HG03457 (cell line): ENCODE data around the gene STAT4.

Experiments
- ATAC-seq: cut with Tn5 transposase; IDR thresholded peaks from one replicate; pipeline ENCODE4 v1.9.1; 2021; ENCODE audit warnings: moderate number of reproducible peaks; ENCODE audit not compliant: unreplicated experiment

STAT4 gene, protein sequence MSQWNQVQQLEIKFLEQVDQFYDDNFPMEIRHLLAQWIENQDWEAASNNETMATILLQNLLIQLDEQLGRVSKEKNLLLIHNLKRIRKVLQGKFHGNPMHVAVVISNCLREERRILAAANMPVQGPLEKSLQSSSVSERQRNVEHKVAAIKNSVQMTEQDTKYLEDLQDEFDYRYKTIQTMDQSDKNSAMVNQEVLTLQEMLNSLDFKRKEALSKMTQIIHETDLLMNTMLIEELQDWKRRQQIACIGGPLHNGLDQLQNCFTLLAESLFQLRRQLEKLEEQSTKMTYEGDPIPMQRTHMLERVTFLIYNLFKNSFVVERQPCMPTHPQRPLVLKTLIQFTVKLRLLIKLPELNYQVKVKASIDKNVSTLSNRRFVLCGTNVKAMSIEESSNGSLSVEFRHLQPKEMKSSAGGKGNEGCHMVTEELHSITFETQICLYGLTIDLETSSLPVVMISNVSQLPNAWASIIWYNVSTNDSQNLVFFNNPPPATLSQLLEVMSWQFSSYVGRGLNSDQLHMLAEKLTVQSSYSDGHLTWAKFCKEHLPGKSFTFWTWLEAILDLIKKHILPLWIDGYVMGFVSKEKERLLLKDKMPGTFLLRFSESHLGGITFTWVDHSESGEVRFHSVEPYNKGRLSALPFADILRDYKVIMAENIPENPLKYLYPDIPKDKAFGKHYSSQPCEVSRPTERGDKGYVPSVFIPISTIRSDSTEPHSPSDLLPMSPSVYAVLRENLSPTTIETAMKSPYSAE

DNA sequence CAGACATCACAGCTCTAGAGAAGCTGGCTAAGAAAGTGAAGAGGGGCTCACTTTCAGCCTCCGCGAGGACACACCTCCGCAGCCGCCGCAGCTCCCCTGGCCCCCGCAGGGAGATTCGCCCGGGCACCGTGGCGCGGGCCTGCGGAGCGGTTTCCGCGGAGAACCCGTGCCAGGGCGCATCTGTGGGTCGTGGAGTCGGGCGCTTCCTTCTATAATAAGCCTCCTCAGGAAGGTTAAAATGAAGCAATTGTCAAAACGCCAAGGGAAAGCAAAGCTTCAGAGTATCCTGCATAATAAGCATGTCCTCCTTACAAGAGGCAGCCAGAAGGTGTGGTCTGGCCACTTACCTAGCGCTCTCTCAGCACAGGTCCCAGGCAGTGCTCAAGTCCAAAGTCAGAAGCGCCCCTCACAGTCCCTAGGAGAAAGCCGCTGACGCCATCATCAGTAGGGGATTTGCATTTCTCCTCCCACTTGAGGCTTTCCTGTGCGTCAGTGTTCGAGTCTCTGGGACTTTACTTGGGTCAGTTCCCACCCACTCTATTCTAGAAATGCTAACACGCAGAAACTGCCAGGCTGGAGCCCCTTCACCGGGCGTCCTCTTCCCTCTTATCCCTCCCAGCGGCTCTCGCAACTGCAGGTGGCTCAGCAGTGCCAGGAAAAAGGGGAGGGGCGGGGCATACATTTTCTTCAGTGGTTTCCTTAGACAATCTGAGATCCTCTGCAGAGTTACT lies at the start of gene STAT4:
Gene STAT4, minus strand, starts transcription at position 395 of the 731 bp plus-strand sequence. CDS start 2,791 bp downstream, outside the sequence.
- peak; percentile 90 for ATAC-seq

DNA sequence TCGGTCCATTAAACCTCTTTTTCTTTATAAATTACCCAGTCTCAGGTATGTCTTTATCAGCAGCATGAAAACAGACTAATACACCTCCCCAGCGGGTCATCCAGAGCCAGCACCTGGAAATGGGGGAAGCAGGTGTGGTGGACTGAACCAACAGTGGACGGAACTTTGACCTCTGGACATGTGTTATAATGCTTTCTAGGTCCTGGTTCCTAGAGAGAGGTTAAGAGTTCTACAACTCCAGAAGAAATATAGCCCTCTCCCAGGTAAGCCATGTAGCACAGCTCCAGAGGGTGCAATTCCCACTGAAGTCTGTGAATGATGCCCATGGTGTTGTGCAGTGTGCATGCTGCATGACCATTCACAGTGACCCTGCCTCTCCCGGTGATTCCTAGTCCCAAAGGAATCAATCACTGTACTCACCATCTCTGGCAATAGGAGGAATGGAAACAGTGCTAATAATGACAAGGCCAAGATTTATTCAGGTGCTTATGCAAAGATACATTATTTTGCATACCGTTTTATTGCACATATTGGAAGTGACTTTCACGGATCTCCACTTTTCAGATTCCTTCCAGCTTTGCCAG lies 49.2 kb upstream of the STAT4 start:
- ATAC-seq = no peak

DNA sequence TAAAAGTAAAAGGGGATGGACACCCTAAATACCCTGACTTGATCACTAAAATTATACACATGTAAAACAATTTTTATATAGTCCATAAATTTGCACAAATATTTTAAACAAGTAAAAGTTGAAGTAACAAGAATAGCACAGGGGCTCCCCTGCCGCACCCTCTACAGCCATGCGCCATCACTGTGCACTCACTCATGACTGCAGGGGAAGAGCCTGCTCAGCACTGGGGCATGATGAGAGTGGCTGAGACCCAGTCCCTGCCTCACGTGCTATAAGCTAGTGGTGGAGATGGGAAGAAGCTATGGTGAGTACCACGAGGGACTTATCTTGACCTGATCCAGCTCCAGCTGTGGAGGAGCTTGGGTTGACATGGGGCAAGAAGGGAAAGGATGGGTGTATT lies 47.5 kb upstream of the STAT4 start:
- ATAC-seq = no peak

DNA sequence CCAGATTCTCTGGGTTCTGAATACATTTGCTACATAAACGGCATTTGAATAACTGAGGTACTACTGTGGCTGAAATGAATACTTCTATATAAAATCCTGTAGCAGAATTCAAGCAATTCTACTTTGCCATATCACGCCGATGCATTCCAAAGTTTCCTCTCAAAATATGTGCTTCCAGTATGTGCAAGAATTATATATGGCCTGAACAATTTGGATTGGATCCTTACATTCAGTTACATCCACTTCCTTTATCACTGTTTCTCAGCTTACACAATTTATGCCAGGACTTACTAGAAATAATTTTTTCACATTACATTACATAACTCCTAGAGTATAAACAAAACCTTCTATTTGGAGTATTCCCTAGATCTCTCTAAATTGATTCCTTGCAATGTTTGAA lies 46.3 kb upstream of the STAT4 start:
- ATAC-seq = no peak

DNA sequence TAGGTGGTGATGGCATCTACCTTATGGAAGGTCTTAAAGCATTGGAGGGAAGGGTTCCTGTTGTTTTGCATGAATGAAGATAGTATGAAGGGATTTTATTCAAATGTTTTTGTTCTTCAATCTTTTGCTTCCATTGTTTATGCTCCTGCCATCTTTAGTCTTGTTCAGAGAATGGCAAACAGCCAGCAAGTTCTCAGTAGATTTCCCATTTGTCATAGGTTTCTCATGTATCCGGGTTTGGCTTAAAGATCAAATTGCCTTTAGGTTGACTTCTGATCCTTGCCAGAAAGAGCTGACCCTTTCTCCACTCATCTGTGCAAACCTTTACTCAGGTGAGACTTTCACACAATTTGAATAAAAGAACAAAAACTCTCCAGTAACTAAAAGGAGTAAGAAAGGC lies 44.2 kb upstream of the STAT4 start:
- no peak for ATAC-seq

DNA sequence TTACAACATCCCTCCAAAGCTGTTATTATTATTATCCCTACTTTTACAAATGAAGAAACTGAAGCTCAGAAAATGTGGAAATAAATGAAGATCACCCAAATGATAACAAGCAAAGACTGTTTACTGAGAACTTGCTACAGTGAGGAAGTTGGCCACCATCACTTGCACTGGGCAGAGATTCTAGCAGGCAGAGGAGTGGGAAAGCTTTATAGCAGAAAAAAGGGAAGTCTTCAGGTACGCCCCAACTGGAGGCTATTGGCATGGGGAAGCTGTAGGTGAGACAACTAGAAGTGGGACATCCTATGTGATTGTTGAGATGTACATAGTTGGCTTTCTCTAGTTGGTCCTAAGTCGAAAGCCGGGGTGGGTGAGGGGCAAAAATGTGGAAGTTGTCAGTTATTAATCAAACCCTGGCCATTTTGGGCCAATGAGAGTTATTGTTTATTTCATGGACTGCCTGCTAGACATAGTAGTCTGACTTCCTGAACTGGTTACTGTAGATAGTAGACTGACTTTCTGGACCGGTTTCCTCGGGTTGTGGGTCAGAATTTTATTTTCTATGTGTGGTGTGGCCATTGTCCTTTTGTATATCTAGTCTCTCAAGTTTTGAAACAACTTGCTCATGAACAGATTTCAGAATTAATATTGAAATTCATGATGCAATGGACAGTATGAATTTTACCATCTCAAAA lies 40.2 kb upstream of the STAT4 start:
- ATAC-seq = no peak

DNA sequence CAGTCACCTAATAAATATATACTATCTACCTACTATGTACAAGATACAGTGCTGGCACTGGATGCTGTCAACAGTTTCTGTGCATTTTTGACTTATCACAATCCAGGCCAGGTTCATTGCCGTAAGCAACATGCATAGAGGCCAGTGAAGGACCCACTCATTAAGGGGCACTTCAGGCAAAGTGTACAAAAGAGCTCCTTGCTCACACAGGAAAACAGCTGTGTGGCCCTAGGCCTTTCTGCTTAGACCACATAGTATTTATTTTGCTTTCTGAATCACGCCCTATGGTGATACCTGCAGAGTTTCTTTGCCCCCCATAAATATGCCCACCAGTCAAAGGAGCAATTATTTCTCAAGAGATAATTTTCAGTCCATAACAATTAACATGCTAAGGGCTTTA lies 39.6 kb upstream of the STAT4 start:
- ATAC-seq = no peak

DNA sequence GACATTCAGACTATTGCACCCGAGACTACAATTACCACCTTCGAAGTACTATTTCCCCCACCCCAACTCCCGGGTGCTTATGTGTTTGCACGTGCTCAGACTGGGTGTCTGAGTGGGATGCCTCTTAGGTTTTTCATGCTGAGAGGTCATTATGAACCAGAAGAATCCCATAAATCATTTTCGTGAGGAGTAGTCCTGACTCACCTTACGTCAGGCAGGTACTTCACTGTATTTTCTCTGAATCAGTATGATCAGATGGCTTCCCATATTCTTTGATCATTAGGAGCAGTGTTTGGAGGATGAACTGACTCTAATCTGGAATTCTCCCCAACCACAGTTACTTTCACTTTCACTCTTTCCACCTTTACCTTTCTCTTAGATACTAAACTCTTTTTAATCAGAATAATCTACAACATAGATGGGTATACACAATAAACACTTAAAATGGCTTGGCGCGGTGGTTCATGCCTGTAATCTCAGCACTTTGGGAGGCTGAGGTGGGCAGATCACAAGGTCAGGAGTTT lies 38.4 kb upstream of the STAT4 start:
- ATAC-seq = no peak

DNA sequence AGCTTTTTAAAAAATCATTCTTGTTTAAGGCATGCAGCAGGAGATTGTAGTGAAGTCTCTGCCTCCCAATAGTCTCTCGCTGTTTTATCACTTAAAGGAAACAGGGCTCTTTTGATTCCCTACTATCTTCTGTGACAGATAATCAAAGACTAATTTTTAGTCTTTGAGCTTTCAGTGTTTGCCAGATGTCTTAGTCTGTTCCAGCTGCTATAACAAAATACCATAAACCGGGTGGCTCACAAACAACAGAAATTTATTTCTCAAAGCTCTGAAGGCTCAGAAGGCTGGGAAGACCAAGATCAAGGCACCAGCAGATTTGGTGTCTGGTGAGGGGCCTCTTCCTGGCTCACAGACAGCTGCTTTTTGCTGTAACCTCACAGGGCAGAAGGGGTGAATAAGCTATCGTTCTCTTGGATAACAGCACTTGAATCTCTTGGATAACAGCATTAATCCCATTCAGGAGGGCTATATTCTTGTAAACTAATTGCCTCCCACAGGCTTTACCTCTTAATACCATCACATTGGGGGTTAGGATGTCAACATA lies 37.8 kb upstream of the STAT4 start:
- no peak for ATAC-seq

DNA sequence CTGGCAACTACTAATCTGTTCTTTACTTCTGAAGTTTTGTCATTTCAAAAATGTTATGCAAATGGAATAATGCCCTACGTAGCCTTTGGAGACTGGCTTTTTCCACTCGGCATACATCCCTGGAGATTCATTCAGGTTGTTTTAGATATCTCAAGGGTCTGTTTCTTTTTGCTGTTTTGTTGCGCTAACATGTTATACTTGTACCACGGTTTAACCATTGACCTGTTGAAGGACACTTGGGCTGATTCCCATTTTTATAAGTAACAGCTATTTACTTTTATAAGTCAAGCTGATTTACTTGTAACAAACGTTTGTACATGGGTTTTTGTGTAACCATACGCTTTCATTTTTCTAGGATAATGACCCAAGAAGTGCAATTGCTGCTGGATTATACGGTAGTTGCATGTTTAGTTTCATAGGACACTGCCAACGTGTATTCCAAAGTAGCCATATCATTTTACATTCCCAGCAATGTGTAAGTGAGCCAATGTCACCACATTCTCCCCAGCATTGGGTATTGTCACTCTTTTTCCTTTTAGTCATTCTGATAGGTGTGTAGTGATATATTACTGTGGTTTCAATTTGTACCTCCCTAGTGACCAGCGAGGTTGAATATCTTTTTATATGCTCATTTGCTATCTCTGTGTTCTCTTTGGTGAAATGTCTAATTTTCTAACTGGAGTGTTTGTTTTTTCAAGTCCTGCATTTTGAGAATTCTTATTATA lies 36.5 kb upstream of the STAT4 start:
- no peak for ATAC-seq

DNA sequence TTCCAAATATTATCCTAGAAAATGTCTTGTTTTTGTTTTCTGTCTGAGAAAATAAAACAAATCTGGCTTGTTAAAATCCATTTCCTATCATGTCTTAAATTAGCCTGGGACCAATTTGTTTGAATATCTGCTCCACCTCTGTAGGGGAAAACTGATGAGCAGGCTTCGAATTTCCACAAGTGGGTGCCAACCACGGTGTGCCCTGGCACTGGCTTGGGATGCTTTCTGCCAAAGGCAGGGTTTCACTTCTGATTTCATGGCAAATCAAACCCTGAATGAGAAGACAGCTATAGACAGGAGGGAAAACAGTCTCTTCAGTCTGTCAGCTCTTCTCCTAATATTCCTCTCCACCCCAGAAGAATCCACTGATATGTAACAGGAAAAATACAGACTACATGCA lies 33.7 kb upstream of the STAT4 start:
- no peak for ATAC-seq

DNA sequence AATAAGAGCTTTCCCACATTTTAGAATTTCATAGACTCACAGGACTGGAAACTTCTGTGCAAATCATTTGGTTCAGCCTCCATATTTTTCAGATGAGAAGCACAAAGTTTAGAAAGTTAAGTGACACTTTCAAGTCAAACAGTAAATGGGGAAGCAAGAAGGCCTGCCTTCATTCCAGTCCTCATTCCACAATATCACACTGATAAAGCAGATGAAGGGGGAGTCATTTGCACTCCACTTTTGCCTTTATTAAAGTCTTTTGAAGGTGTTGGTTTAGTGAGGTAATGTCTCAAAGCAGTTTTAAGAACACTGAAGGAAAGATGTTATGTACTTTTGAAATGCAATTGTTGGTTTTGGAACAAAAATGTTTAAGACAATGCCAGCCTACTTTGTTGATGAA lies 32.7 kb upstream of the STAT4 start:
- ATAC-seq = no peak

DNA sequence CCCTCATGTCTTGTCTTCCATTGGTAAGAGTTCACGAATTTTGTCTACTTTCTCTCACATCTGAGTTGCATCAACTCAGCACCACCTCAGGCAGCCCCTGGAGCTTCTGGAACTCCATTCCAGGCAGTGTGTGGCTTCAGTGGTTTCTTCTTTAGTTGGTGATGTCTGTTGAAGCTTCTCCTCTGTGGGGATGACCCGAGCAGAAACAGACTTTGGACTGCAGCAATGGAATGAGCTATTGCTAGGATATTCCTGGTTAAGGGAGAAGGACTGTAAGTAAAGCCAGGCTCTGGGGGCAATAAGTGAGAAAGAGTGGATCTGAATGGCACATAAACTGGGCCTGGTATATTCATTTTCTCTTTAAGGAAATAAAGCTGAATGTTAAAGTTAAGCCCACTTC lies 32.3 kb upstream of the STAT4 start:
- no peak for ATAC-seq

DNA sequence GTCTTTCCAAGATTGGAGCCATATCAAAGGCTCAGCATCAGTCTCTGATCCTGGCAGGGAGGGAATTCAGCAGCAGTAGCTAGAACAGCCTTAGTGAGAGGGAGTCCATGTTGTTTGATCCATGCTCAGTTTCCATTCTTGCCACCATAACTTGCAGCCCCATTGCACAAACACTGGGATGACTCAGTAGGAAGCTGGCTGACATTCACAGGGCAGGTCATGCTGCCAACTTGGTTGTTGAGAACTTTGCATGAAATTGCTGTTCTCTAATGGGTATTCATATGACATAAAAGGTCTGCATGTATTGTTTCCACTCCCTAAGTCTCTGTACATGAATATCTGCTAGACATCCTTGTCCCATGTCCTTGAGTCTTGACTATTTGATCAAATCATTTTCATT lies 29.9 kb upstream of the STAT4 start:
- no peak for ATAC-seq

DNA sequence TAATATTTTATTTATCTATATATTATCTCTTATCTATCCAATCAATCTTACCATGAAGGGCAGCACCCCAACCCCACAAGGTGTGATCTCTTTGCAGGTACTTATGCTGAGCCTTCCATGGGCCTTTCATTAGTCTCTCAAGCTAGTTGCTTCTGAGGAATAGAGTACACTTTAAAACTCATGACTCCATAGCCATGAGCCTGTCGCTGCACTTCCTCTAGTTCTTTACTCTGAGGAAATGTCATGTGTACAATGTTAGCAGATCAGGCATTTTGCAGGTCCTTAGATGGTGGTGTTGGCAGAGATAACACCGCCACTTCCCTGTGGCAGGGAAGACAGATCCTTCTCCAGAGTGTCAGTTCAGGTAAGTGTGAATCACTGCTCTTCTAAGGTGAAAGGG lies 29.5 kb upstream of the STAT4 start:
- no peak for ATAC-seq

DNA sequence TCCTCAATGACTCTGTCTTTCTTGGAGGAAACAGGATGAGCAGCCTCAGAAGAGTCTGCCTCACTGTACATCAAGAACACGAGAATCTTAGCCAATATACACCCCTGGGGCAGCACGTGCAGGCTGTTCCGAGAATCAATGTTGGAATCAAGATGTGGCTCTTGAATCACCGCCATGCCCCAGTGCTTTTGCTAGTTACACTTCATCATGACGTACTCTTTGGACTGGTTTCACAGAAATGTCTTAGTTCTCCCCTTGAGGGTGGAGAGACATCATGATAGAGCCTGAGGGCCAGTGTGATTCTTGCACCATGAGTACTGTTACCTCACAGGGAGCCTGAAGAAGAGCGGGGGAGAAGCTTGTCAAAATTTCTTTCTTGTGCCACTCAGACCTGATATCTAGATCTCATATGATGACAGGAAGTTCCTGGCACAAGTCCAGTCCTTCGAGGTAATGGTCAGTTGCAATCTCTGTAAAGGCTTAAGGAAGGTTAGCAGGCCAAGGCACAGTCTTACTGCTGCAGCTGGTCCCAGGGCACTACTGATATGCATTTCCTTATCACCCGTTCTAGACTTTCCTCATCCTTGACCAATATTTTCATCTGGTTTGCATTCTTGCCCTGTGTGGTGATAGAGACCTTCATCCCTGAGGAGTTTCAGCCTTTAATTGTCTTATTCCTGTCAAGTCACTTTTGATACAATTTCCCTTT lies 28.2 kb upstream of the STAT4 start:
- ATAC-seq = no peak

DNA sequence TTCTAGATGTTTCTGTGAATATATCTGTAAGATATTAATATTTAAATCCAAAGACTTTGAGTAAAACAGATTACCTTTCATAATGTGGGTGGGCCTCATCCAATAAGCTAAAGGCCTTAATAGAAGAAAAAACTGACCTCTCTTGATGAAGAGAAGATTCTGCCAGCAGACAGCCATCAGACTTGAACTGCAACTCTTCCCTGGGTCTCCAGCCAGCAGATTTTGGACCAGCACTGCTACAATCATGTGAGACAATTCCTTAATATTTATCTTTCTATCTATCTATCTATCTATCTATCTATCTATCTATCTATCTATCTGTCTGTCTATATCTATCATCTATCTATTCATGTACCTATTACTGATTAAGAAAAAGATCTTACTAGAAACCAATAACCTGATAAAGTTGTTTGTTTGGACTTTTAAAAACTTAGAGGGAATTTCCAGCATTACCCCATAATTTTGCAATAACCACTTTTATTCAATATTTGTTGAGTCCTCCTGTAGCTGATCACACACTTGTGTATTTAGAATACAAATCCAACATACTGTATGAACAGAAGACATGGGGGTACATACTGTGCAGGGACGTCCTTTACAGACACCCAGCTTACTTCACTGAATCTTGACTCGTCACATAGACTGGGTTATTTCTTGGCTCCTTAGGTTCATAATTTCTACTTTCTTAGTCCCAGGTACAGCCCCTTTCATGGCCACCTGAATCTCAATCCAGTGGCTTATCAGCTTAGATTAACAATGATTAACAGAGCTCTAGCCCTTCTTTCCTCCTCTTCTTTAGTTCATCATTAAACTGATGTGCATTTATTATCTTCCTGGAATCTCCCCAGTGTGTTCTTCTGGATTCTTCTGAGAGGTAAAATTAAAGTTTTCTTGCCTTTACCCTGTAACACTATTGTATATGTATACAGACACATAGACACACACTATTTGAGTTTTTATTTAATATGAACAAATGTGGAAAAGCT lies 27.2 kb upstream of the STAT4 start:
- no peak for ATAC-seq
